ENCODE measurements around the gene DPP4.

DNA sequence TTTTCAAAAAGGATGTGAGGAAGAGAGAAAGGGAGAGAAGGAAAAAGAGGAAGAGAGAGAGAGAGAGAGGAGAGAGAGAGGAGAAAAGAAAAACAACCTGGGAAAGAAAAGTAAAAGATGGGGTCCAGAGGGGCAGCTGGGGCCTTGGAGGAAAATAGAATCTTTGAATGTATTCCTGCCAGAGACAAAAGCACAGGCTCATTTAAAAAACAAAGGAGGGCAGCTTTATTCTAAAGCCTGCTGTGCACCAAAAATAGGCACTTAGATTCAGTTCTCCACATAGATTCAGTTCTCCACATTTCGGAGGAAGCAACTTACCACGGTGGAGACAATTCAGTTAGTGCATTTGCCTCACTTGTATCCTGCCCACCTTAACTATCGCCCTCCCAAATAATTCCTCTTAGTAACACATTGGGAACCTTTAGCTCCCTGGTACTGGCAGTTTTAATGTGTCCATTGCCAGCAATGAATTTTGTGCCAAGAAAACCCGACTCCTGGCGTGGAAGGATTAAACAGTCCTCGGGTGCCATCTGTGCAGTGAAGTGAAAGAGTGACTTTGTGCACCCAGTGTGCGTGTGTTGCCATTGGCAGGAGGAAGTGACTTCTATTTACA, 71.3 kb downstream of the DPP4 start:
- TF ChIP-seq EZH2 (optimal IDR thresholded peaks at IDR 0.05; ENCODE audit: low read depth, low read length), result no peak
- no peak for TF ChIP-seq CTCF (IDR thresholded peaks at IDR 0.05; ENCODE audit: low read length)

Data from MM.1S (cell line).